Anterior cingulate cortex (tissue), 58 donors: ENCODE results near the gene BUD31.

Experiments used
- DNase-seq, 58 donors: peaks; one replicate each; lab custom pipeline; 2025; lab: John Stamatoyannopoulos, UW

BUD31 gene

GRCh38 chr7:99396418-99397296 lies 12.1 kb upstream of the BUD31 start:
- no peak for DNase-seq

- no peak for DNase-seq
Observed at GRCh38 chr7:99397297-99397983, 11.3 kb upstream of the BUD31 start.

GRCh38 chr7:99398891-99399445 lies 9.8 kb upstream of the BUD31 start:
- DNase-seq: no peak

- DNase-seq: no peak
Observed at GRCh38 chr7:99399597-99399996, 9.2 kb upstream of the BUD31 start.

- DNase-seq: no peak
Observed at GRCh38 chr7:99402854-99403253, 5.9 kb upstream of the BUD31 start.

GRCh38 chr7:99403764-99404163 lies 5.0 kb upstream of the BUD31 start:
- DNase-seq: no peak

GRCh38 chr7:99404235-99404976 lies 4.4 kb upstream of the BUD31 start:
- DNase-seq: no peak

GRCh38 chr7:99404977-99405320 lies 3.8 kb upstream of the BUD31 start:
- no peak for DNase-seq

GRCh38 chr7:99406557-99406956 lies 2.2 kb upstream of the BUD31 start:
- DNase-seq: no peak

- DNase-seq: peak in 33 of 58 donors; percentile 8 to 66 (median 41)
Observed at GRCh38 chr7:99407872-99408378, 844 bp upstream of the BUD31 start.

- DNase-seq: peak in 2 of 58 donors; percentile 31 to 48
Observed at GRCh38 chr7:99409192-99409572, 413 bp downstream of the BUD31 start.

GRCh38 chr7:99409806-99410205 lies 1.0 kb downstream of the BUD31 start:
- no peak for DNase-seq

- DNase-seq: no peak
Observed at GRCh38 chr7:99410635-99411034, 1.9 kb downstream of the BUD31 start.

- DNase-seq: peak in 36 of 58 donors; percentile 3 to 74 (median 37)
Observed at GRCh38 chr7:99415513-99416127, 6.9 kb downstream of the BUD31 start.

GRCh38 chr7:99418260-99418659 lies 9.5 kb downstream of the BUD31 start:
- DNase-seq: no peak

- no peak for DNase-seq
Observed at GRCh38 chr7:99419323-99420021, 10.7 kb downstream of the BUD31 start.

GRCh38 chr7:99420213-99420612 lies 11.4 kb downstream of the BUD31 start:
- DNase-seq: no peak

GRCh38 chr7:99420986-99421385 lies 12.2 kb downstream of the BUD31 start:
- no peak for DNase-seq

- no peak for DNase-seq
Observed at GRCh38 chr7:99422186-99422585, 13.4 kb downstream of the BUD31 start.

GRCh38 chr7:99422625-99423024 lies 13.9 kb downstream of the BUD31 start:
- DNase-seq: no peak
